Astrocyte (in vitro differentiated cells and primary cell): ENCODE data around the gene TAS2R5.
"Not testable (repeated sequence)": the region's sequence is repeated elsewhere in the genome, so short reads cannot be mapped to it uniquely, and the experiment has no call there.

ENCODE experiments used
- CTCF ChIP-seq: IDR thresholded peaks from 2 replicates; pipeline ENCODE4 v1.5.1; 2011; ENCODE audit warnings: low read depth, mild to moderate bottlenecking, inconsistent platforms, low read length, moderate library complexity; ENCODE audit not compliant: insufficient read depth
- EZH2 ChIP-seq: IDR thresholded peaks from 2 replicates; pipeline ENCODE4 v1.6.1; 2012; ENCODE audit warnings: mild to moderate bottlenecking, low read length, inconsistent platforms; ENCODE audit not compliant: insufficient read depth

GRCh38 chr7:141770083-141770583 lies 19.9 kb upstream of the TAS2R5 start:
- not testable (repeated sequence) for TF ChIP-seq CTCF, EZH2
